Kidney (tissue), 14 donors: ENCODE measurements around the gene TAS2R9. TPM values are rescaled to one million over a fixed set of nuclear protein-coding genes. Genes with fewer than 3 reads are reported as not detected.

Experiments used
- DNase-seq, 5 donors: peaks; one replicate each; pipeline ENCODE4 v3.0.0-alpha.2; 2013 to 2020
- FAIRE-seq: peaks from 2 replicates; lab custom pipeline; 2012; peaks lifted over from hg19 to GRCh38; lab: Jason Lieb, UNC
- H3K27ac ChIP-seq, 2 donors: one replicate each; pipeline ENCODE4 v1.7.0; 2013; ENCODE audit warnings: low read depth in 2 of 2, low read length in 2 of 2, inconsistent platforms in 1 of 2
- H3K27me3 ChIP-seq: one replicate; pipeline ENCODE4 v1.7.1; 2013; ENCODE audit warnings: low read length, inconsistent platforms; ENCODE audit not compliant: control insufficient read depth, insufficient read depth
- H3K36me3 ChIP-seq, 3 donors: one replicate each; pipeline versions ENCODE4 v1.7.0 to v1.7.1; 2013; ENCODE audit warnings: low read length in 3 of 3, control low read depth in 1 of 3, inconsistent platforms in 1 of 3; ENCODE audit not compliant: insufficient read depth in 3 of 3, control insufficient read depth in 2 of 3
- H3K4me1 ChIP-seq, 3 donors: one replicate each; pipeline versions ENCODE4 v1.7.0 to v1.7.1; 2013; ENCODE audit warnings: low read length in 3 of 3, inconsistent platforms in 1 of 3, low read depth in 1 of 3; ENCODE audit not compliant: control insufficient read depth in 2 of 3, insufficient read depth in 2 of 3
- H3K4me3 ChIP-seq, 3 donors: one replicate each; pipeline versions ENCODE4 v1.7.0 to v1.8.1; 2013; ENCODE audit warnings: low read length in 3 of 3, control low read depth in 1 of 3, inconsistent platforms in 1 of 3
- H3K9ac ChIP-seq, 3 donors: one replicate each; pipeline versions ENCODE4 v1.7.0 to v1.7.1; 2013; ENCODE audit warnings: low read length in 3 of 3, control low read depth in 1 of 3, inconsistent platforms in 1 of 3
- H3K9me3 ChIP-seq, 3 donors: one replicate each; pipeline versions ENCODE4 v1.7.0 to v1.7.1; 2013; ENCODE audit warnings: low read length in 3 of 3, control low read depth in 1 of 3, inconsistent platforms in 1 of 3; ENCODE audit not compliant: control insufficient read depth in 2 of 3, insufficient read depth in 1 of 3
- CTCF ChIP-seq: IDR thresholded peaks from 3 replicates; pipeline ENCODE4 v1.5.1; 2012; ENCODE audit warnings: mild to moderate bottlenecking, moderate library complexity, borderline replicate concordance; ENCODE audit not compliant: insufficient read depth; ENCODE audit errors: extremely low read depth
- intact Hi-C: fragments of 100-400 bp; cut with DNase I; formaldehyde crosslinking; loops from one replicate; pipeline ENCODE4 v1.11.1; 2022
- polyA plus RNA-seq: library from polyadenylated mRNA; stranded (reverse); fragments of 350-450 nt; fragmentation: Illumina TruSeq; extraction: RNeasy Lipid Tissue Mini Kit (QIAGEN cat#74804); gene quantifications from one replicate; pipeline ENCODE4 v1.2.3, GENCODE V29; 2014; ENCODE audit warnings: low read depth, low replicate concordance; ENCODE audit not compliant: insufficient read depth
- total RNA-seq: library from RNA; stranded (reverse); fragmentation: NEBNext Ultra II Directional; extraction: Animal tissue kit (Norgen Biotek cat#: 25700); gene quantifications from one replicate; pipeline ENCODE4 v1.2.1, GENCODE V29; 2021
- donor health status: control.
- donor health status: control.
- donor health status: control.
- donor health status: control.
- donor health status: control.
- donor health status: DM: yes; HTN: yes; CAD: no.
- donor health status: Normal renal cell carcinoma (clear cell type).

The TAS2R9 gene
- total and polyA plus RNA-seq, 2 donors from 2014 or later = not detected

- Histone ChIP-seq H3K36me3 (no peaks in the 10 kb centered on the region), H3K27ac (no peak overlapping the region), H3K27me3 (no peaks in the 10 kb centered on the region), H3K4me3 (no peak overlapping the region), H3K9ac (no peak overlapping the region), H3K4me1 (no peaks in the 10 kb centered on the region), H3K9me3 (peaks cover 0 to 11% (median 0%) of the 10 kb centered on the region in 3 donors)
- TF ChIP-seq CTCF = no peak
- FAIRE-seq (no peak), DNase-seq (no peak)
- intact Hi-C loops = no loop called here
These were observed 50.3 kb downstream of the TAS2R9 start for GRCh38 chr12:10759657-10760056.

Other genes starting within 250 kb of the TAS2R9 start
- gene MAGOHB, start 196.6 kb downstream of the TAS2R9 start, total RNA-seq = 20.0 TPM
- gene MAGOHB, start 196.6 kb downstream of the TAS2R9 start, polyA plus RNA-seq = 31.7 TPM
- gene STYK1, start 136.1 kb downstream of the TAS2R9 start, total RNA-seq = 1.6 TPM
- 0.58 TPM for gene STYK1, start 136.1 kb downstream of the TAS2R9 start, polyA plus RNA-seq
- 347 TPM for gene YBX3, start 86.8 kb downstream of the TAS2R9 start, total RNA-seq
- 86.9 TPM for gene YBX3, start 86.8 kb downstream of the TAS2R9 start, polyA plus RNA-seq
- gene TAS2R7, start 7.5 kb downstream of the TAS2R9 start, total RNA-seq = not detected
- not detected for gene TAS2R7, start 7.5 kb downstream of the TAS2R9 start, polyA plus RNA-seq
- not detected for gene TAS2R8, start 2.9 kb downstream of the TAS2R9 start, total RNA-seq
- gene TAS2R8, start 2.9 kb downstream of the TAS2R9 start, polyA plus RNA-seq = not detected
- gene TAS2R10, start 16.2 kb upstream of the TAS2R9 start, total RNA-seq = 0.82 TPM
- not detected for gene TAS2R10, start 16.2 kb upstream of the TAS2R9 start, polyA plus RNA-seq
- gene PRR4, start 39.3 kb upstream of the TAS2R9 start, total RNA-seq = 1.8 TPM
- gene PRR4, start 39.3 kb upstream of the TAS2R9 start, polyA plus RNA-seq = 3.2 TPM
- gene PRH1, start 74.1 kb upstream of the TAS2R9 start, total RNA-seq = 28.7 TPM
- 3.2 TPM for gene PRH1, start 74.1 kb upstream of the TAS2R9 start, polyA plus RNA-seq
- gene TAS2R13, start 99.4 kb upstream of the TAS2R9 start, total RNA-seq = 2.8 TPM
- gene TAS2R13, start 99.4 kb upstream of the TAS2R9 start, polyA plus RNA-seq = not detected
- not detected for gene PRH2, start 119.1 kb upstream of the TAS2R9 start, total RNA-seq
- not detected for gene PRH2, start 119.1 kb upstream of the TAS2R9 start, polyA plus RNA-seq
- gene TAS2R14, start 129.1 kb upstream of the TAS2R9 start, total RNA-seq = 3.9 TPM
- gene TAS2R14, start 129.1 kb upstream of the TAS2R9 start, polyA plus RNA-seq = 0.75 TPM
- gene TAS2R50, start 176.7 kb upstream of the TAS2R9 start, total RNA-seq = 2.0 TPM
- not detected for gene TAS2R50, start 176.7 kb upstream of the TAS2R9 start, polyA plus RNA-seq
- gene TAS2R20, start 188.1 kb upstream of the TAS2R9 start, total RNA-seq = 4.1 TPM
- gene TAS2R20, start 188.1 kb upstream of the TAS2R9 start, polyA plus RNA-seq = 0.47 TPM
- 4.6 TPM for gene TAS2R19, start 212.5 kb upstream of the TAS2R9 start, total RNA-seq
- not detected for gene TAS2R19, start 212.5 kb upstream of the TAS2R9 start, polyA plus RNA-seq
- 5.9 TPM for gene TAS2R31, start 221.2 kb upstream of the TAS2R9 start, total RNA-seq
- not detected for gene TAS2R31, start 221.2 kb upstream of the TAS2R9 start, polyA plus RNA-seq